ENCODE results near the gene EFNA2.

Gene EFNA2

DNA sequence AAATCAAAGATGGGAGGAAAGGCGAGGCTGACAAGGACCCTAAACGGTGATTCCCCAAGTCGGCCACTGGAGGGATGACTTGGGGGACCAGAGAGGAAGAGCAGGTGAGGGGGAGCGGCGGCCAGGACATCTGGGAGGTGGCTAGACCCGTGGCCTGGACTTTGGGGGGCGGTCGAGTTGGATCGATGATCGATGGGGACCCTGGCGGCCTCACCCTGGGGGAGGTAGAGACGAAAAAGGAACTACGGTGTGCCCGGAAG, 24.2 kb upstream of the EFNA2 start:
- peaks cover 20 to 87% (median 47%) of the 10 kb centered on the region in 11 experiments for H4K20me1 ChIP-seq
- peaks cover 89 to 97% (median 96%) of the 10 kb centered on the region in 10 experiments for H3K4me1 ChIP-seq
- no peaks in the 10 kb centered on the region for H3K9me3 ChIP-seq (replicated peaks in 1 of 11)
- no peaks in the 10 kb centered on the region for H3K27me3 ChIP-seq
- H3K27ac ChIP-seq, result peak overlapping the region; percentile 60 to 84 (median 75)
- H3K4me2 ChIP-seq, result peak overlapping the region; percentile 93 to 100 (median 99)
- TF ChIP-seq Cebpa-rat (IDR thresholded peaks at IDR 0.05), result no peak
- peak overlapping the region; percentile 66 to 96 (median 80) for H3K9ac ChIP-seq
- peaks cover 13 to 20% (median 19%) of the 10 kb centered on the region in 11 experiments for H3K36me3 ChIP-seq
- H3K4me3 ChIP-seq, result peak overlapping the region; percentile 65 to 77 (median 72)

DNA sequence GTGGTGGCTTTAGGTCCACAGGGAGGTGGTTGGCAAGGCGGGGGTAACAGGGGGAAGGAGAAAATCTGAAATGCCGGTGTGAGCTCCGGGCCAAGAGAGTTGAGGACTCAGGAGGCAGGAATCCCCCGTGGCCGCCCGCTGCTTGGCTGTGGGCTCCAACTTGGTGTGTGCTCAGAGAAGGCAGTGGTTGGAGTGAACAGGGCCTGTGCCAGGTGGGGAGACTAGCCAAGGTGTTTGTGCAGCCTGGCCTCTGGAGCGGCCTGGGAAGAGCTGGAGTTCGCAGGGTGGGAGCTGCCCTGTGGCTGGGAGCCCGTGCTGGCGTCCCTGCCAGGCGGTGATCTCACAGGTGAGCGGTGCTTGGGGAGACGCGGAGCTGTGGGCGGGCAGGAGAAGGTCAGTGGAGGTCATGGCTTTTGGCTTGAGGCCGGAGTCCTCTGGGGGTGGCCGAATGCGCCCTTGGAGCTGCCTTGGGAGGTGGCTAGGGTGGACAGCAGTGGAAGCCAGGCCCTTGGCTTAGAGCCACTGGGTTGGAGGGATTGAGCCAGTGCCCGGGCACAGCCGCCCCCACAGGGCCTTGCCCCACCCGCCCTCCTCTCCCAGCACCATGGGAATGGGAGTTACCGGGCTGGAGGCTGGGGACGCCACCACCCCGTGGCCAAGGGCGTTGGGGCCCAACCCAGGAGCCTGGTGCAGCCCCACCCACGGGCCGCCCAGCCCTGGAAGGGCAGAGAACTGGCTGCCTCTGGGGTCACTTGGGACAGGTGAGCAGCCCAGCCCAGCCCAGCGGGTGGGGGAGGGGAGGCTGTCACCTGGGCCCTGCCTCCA, 23.7 kb upstream of the EFNA2 start:
- Histone ChIP-seq H3K27me3 (no peaks in the 10 kb centered on the region), H3K9me3 (replicated peaks in 1 of 11) (no peaks in the 10 kb centered on the region), H3K9ac (peak overlapping the region; percentile 66 to 96 (median 80)), H3K4me1 (peaks cover 85 to 97% (median 94%) of the 10 kb centered on the region in 10 experiments), H3K4me3 (peak overlapping the region; percentile 65 to 77 (median 72)), H4K20me1 (peaks cover 15 to 83% (median 42%) of the 10 kb centered on the region in 11 experiments), H3K4me2 (peak overlapping the region; percentile 93 to 100 (median 99)), H3K27ac (peak overlapping the region; percentile 60 to 84 (median 75); a peak in 20 of 22 replicates), H3K36me3 (peaks cover 8 to 15% (median 14%) of the 10 kb centered on the region in 11 experiments)
- TF ChIP-seq Cebpa-rat (IDR thresholded peaks at IDR 0.05), result no peak

DNA sequence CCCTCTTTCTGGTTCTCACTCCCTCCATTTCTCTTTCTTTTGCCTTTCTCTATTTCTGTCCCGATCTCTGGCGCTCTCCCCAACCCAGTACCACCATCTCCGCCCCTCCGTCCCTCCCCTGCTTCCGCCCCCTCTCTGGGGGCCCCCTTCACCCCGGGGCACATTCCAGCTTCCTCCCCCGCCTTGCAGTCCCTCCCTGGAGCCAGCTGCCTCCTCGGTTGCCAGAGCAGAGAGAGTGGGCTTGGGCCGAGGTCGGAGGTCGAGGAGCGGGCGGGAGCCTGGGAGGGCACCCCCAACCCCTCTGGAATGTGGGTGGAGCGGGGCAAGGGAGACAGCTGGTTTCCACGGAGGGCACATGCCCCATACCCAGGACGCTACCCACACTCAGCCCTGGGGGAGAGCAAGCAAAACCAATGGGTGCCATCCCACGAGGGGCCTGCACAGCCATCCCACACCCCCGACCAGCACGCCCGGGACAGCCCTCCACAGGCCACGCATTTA, 23.0 kb upstream of the EFNA2 start:
- H3K27ac ChIP-seq, result peak overlapping the region; percentile 9 to 84 (median 75); a peak in 19 of 22 replicates
- no peak for TF ChIP-seq Cebpa-rat (IDR thresholded peaks at IDR 0.05)
- no peaks in the 10 kb centered on the region; a peak in 2 of 22 replicates for H3K27me3 ChIP-seq
- peaks cover 1 to 8% (median 7%) of the 10 kb centered on the region in 11 experiments; a peak in 19 of 22 replicates for H3K36me3 ChIP-seq
- H4K20me1 ChIP-seq, result peaks cover 8 to 83% (median 41%) of the 10 kb centered on the region in 11 experiments; a peak in 21 of 22 replicates
- no peaks in the 10 kb centered on the region for H3K9me3 ChIP-seq (replicated peaks in 1 of 11)
- H3K4me2 ChIP-seq, result peak overlapping the region; percentile 93 to 100 (median 99)
- peak overlapping the region; percentile 65 to 77 (median 72) for H3K4me3 ChIP-seq
- H3K9ac ChIP-seq, result peak overlapping the region; percentile 66 to 96 (median 80); a peak in 21 of 22 replicates
- peaks cover 85 to 97% (median 94%) of the 10 kb centered on the region in 10 experiments for H3K4me1 ChIP-seq

DNA sequence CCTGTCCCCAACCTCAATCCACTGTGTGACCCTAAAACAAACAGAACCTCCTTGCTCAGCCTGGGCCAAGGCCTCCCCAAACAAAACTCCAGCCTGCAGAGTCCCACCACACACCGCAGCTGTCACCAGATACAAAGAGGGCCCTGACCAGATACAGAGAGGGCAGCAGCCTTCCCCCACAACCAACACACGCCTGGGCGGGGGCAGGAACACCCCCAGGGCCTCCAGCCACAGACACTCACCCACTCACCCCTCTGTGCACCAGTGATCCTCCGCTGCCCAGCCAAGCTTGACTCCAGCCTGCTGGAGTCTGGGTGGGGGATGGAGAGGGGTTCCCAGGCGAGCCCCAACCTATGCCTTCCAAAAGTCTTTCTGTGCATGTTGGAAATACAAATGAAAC, 22.5 kb upstream of the EFNA2 start:
- peak overlapping the region; percentile 65 to 77 (median 72); a peak in 18 of 20 replicates for H3K4me3 ChIP-seq
- H3K9ac ChIP-seq, result peak overlapping the region in 10 of 11 experiments; percentile 66 to 96 (median 80); a peak in 18 of 22 replicates
- H3K27ac ChIP-seq, result peak overlapping the region in 10 of 11 experiments; percentile 68 to 84 (median 76); a peak in 17 of 22 replicates
- peaks cover 0 to 3% (median 2%) of the 10 kb centered on the region in 11 experiments; a peak in 16 of 22 replicates for H3K36me3 ChIP-seq
- H3K4me2 ChIP-seq, result peak overlapping the region; percentile 93 to 100 (median 99)
- no peaks in the 10 kb centered on the region; a peak in 2 of 22 replicates for H3K27me3 ChIP-seq
- H3K4me1 ChIP-seq, result peaks cover 85 to 97% (median 94%) of the 10 kb centered on the region in 10 experiments
- TF ChIP-seq Cebpa-rat (IDR thresholded peaks at IDR 0.05), result no peak
- H3K9me3 ChIP-seq (replicated peaks in 1 of 11), result no peaks in the 10 kb centered on the region
- peaks cover 3 to 83% (median 39%) of the 10 kb centered on the region in 11 experiments; a peak in 20 of 22 replicates for H4K20me1 ChIP-seq

DNA sequence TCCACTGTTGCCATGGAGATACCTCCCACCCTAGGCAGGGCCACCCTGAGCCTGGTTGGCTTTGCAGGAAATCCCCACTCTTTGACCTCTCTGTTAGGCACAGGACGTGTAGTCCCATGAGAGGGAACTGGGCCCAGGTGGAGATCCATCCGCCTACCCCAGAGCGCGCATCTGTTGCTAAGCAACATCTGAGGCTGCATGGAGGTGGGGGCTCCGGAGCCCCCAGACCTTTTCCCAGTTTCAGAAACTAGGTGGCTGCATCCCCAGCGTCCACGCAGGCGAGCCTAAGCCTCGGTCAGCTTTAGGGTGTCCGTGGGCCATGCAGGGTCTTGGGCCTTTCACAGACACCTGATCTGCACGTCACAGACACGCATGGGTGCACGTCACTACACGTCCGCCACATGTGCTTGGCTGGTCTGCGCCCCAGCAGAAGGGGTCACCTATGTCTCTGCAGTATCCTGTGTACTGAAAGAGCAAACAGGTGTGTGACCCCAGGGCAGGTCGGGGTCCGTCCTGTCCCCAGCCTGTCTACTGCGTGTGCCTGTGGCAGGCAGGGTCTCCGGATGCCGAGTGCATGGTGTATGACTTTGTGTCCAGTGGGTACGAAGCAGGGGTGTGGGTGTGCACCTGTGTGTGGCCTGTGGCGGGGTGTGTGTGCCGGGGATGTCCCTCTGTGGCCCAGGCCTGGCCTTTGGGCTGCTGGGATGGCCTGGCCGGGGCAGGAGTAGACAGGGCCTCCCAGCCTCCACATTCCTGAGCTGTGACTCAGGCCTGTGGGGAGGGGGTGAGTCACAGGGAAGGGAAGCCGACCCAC, 20.7 kb upstream of the EFNA2 start:
- H3K27ac ChIP-seq, result peak overlapping the region in 4 of 11 experiments; percentile 8 to 81 (median 28); a peak in 3 of 22 replicates
- no peaks in the 10 kb centered on the region for H3K9me3 ChIP-seq (replicated peaks in 1 of 11)
- peaks cover 75 to 89% (median 85%) of the 10 kb centered on the region in 10 experiments for H3K4me1 ChIP-seq
- H3K9ac ChIP-seq, result peak overlapping the region in 5 of 11 experiments; percentile 11 to 41 (median 35); a peak in 3 of 22 replicates
- no peak for TF ChIP-seq Cebpa-rat (IDR thresholded peaks at IDR 0.05)
- peak overlapping the region in 4 of 10 experiments; percentile 18 to 50 (median 35); a peak in 6 of 20 replicates for H3K4me3 ChIP-seq
- peaks cover 0 to 1% (median 0%) of the 10 kb centered on the region in 11 experiments; a peak in 3 of 22 replicates for H3K36me3 ChIP-seq
- peak overlapping the region; percentile 93 to 100 (median 99) for H3K4me2 ChIP-seq
- no peaks in the 10 kb centered on the region; a peak in 2 of 22 replicates for H3K27me3 ChIP-seq
- H4K20me1 ChIP-seq, result peaks cover 6 to 76% (median 38%) of the 10 kb centered on the region in 11 experiments; a peak in 21 of 22 replicates

DNA sequence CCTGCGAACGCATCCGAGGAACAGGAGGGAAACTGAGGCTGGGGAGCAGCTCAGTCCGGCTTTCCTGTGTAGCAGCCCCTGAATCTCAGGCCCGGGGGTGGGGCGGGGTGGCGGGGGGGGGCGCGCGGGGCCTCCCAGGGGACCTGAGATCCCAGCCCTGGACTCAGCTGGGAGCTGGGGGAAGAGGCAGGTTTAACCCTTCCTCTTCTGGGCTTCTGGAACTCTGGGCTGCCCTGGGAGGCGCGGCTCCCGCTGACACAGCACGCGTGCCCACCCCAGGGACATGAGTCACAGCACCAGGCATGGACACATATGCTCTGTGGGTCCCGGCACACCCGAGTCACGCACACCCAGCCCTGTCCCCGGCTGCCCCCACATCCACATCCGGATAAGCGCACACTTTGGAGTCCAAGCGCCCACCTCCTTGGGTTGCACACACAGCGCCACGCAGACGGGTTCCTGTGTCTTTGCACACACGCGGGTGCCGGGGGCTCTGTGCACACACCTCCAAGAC, 20.0 kb upstream of the EFNA2 start:
- Histone ChIP-seq H3K9me3 (replicated peaks in 1 of 11) (no peaks in the 10 kb centered on the region), H3K36me3 (peaks cover 2 to 8% (median 5%) of the 10 kb centered on the region in 11 experiments; a peak in 20 of 22 replicates), H3K27me3 (no peaks in the 10 kb centered on the region; a peak in 2 of 22 replicates), H3K4me2 (peak overlapping the region; percentile 93 to 100 (median 99)), H3K4me3 (peak overlapping the region; percentile 51 to 75 (median 62); a peak in 19 of 20 replicates), H4K20me1 (peaks cover 12 to 76% (median 41%) of the 10 kb centered on the region in 11 experiments), H3K9ac (peak overlapping the region in 10 of 11 experiments; percentile 13 to 100 (median 86); a peak in 15 of 22 replicates), H3K4me1 (peaks cover 74 to 89% (median 85%) of the 10 kb centered on the region in 10 experiments), H3K27ac (peak overlapping the region in 9 of 11 experiments; percentile 18 to 74 (median 58); a peak in 10 of 22 replicates)
- no peak for TF ChIP-seq Cebpa-rat (IDR thresholded peaks at IDR 0.05)

DNA sequence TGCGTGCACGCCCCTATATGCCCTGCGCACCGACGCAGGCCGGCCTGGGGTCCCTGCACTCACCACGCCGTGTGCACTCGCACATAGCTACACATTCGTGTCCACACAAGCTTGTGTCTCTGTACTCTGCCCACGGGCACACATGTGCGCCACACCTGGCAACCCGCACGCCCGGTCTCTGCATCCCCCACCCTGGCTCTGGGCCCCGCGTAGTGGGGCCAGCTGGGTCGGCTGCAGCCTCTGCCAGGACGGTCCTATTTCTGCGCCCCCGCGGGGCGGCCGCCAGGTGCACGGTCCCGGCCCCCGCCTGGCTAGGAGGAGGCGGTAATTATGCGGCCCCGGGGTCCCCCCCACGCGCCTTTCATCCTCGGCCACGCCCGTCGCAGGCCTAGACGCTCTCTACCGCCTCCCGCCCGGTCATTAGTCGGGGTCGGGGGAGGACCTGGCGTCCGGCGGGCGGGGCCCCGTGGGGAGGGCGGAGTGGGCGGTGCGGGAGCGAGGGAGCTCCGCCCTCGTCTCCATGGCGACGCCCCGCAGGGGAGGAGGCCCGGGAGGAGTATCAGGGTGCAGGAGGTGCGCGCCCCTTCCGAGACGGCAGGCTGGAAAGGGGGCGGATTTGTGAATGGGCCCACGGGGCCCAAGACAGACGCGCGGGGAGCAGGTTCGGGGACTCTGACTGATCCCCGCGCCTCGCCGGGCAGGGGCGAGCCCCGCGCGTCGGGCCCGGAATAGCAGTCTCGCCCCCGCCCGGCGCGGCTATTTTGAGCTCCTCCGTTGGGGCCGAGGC, 19.4 kb upstream of the EFNA2 start:
- no peaks in the 10 kb centered on the region; a peak in 2 of 22 replicates for H3K27me3 ChIP-seq
- no peaks in the 10 kb centered on the region for H3K9me3 ChIP-seq (replicated peaks in 1 of 11)
- H3K9ac ChIP-seq, result peak overlapping the region; percentile 50 to 100 (median 74)
- peaks cover 19 to 83% (median 47%) of the 10 kb centered on the region in 11 experiments for H4K20me1 ChIP-seq
- H3K36me3 ChIP-seq, result peaks cover 8 to 14% (median 11%) of the 10 kb centered on the region in 11 experiments
- H3K4me2 ChIP-seq, result peak overlapping the region; percentile 93 to 100 (median 98)
- peak overlapping the region; percentile 51 to 75 (median 62) for H3K4me3 ChIP-seq
- peaks cover 79 to 92% (median 89%) of the 10 kb centered on the region in 10 experiments for H3K4me1 ChIP-seq
- H3K27ac ChIP-seq, result peak overlapping the region in 10 of 11 experiments; percentile 22 to 74 (median 60); a peak in 19 of 22 replicates
- TF ChIP-seq Cebpa-rat (IDR thresholded peaks at IDR 0.05), result no peak
